ENCODE data around the gene HLA-DQB2.
"Not testable (repeated sequence)": the region's sequence is repeated elsewhere in the genome, so short reads cannot be mapped to it uniquely, and the experiment has no call there.

The HLA-DQB2 gene

GRCh38 chr6:32763421-32763820 is at the start of gene HLA-DQB2:
HLA-DQB2 (minus strand) TSS chr6:32763532; CDS start chr6:32763470, 62 bp downstream.
- DNase-seq, result no peak

GRCh38 chr6:32809171-32809570 is 45.8 kb upstream of the HLA-DQB2 start:
- no peak for DNase-seq

- DNase-seq, result no peak
Measured at GRCh38 chr6:32807020-32807580, 43.8 kb upstream of the HLA-DQB2 start.

- DNase-seq, result not testable (repeated sequence)
Measured at GRCh38 chr6:32805404-32805803, 42.1 kb upstream of the HLA-DQB2 start.

- no peak for DNase-seq
Measured at GRCh38 chr6:32803416-32803815, 40.1 kb upstream of the HLA-DQB2 start.

- no peak for DNase-seq
Measured at GRCh38 chr6:32799740-32800139, 36.4 kb upstream of the HLA-DQB2 start.

GRCh38 chr6:32799168-32799567 is 35.8 kb upstream of the HLA-DQB2 start:
- DNase-seq, result no peak

- no peak for DNase-seq
Measured at GRCh38 chr6:32796848-32797776, 33.8 kb upstream of the HLA-DQB2 start.

GRCh38 chr6:32794510-32794909 is 31.2 kb upstream of the HLA-DQB2 start:
- DNase-seq, result no peak

- DNase-seq, result no peak
Measured at GRCh38 chr6:32792901-32793435, 29.6 kb upstream of the HLA-DQB2 start.

- DNase-seq, result no peak
Measured at GRCh38 chr6:32790306-32790705, 27.0 kb upstream of the HLA-DQB2 start.

- DNase-seq, result no peak
Measured at GRCh38 chr6:32785781-32786533, 22.6 kb upstream of the HLA-DQB2 start.

GRCh38 chr6:32782923-32783322 is 19.6 kb upstream of the HLA-DQB2 start:
- not testable (repeated sequence) for DNase-seq

- DNase-seq, result no peak
Measured at GRCh38 chr6:32779036-32779435, 15.7 kb upstream of the HLA-DQB2 start.

GRCh38 chr6:32775071-32775470 is 11.7 kb upstream of the HLA-DQB2 start:
- DNase-seq, result no peak

GRCh38 chr6:32774426-32774825 is 11.1 kb upstream of the HLA-DQB2 start:
- DNase-seq, result no peak

GRCh38 chr6:32772656-32773055 is 9.3 kb upstream of the HLA-DQB2 start:
- no peak for DNase-seq

- DNase-seq, result no peak
Measured at GRCh38 chr6:32764048-32764447, 716 bp upstream of the HLA-DQB2 start.

- no peak for DNase-seq
Measured at GRCh38 chr6:32761548-32761947, 1.8 kb downstream of the HLA-DQB2 start.

GRCh38 chr6:32761072-32761471 is 2.3 kb downstream of the HLA-DQB2 start:
- DNase-seq, result no peak

- DNase-seq, result no peak
Measured at GRCh38 chr6:32759669-32760068, 3.7 kb downstream of the HLA-DQB2 start.

GRCh38 chr6:32752580-32752979 is 10.8 kb downstream of the HLA-DQB2 start:
- no peak for DNase-seq

- not testable (repeated sequence) for DNase-seq
Measured at GRCh38 chr6:32745649-32746048, 17.7 kb downstream of the HLA-DQB2 start.

Data from cortex of kidney (tissue), 1 donor.